Measurements from ENCODE around the gene KRTCAP2. TPM values are rescaled to one million over a fixed set of nuclear protein-coding genes. Genes with fewer than 3 reads are reported as not detected.

Gene KRTCAP2
- polyA plus RNA-seq, 1 donor (not counting 4 experiments of a cell fraction or from before 2014, with no cell fraction given): 127 TPM

DNA sequence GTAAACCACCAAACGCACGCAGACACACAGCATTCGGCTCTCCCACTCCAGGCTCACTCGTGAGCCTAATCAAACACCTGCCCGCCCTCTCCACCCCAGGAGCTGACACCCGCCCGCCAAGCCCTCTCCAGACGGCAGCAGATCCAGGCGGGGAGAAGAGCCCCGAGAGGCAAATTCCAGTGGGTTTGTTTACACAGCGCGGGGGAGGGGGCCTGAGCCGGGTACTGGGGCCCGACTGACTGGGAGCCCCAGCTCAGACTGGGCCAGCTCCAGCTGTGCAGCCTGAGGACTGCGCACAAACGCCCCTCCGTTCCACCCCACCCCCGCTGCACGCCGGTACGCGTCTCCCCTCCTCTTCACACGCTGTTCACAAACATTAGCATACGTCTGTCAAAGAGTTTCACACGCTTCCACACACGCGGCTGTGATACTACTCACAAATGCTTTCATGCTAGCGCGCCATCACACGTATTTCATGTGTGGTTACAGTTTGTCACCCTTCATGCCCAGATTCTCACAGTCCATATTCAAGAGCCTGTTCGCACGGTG is 46.5 kb downstream of the KRTCAP2 start:
- H3K9ac ChIP-seq (ENCODE audit: control insufficient read depth, extremely low read depth, insufficient read depth, low read length): peak overlapping the region; percentile 96
- no peaks in the 10 kb centered on the region for H3K9me3 ChIP-seq (ENCODE audit: control insufficient read depth, low read depth, low read length)
- peaks cover 5% of the 10 kb centered on the region for H3K9me1 ChIP-seq (ENCODE audit: control insufficient read depth, extremely low read depth, insufficient read depth, low read length)
- H2AFZ ChIP-seq (ENCODE audit: control insufficient read depth, low read length): peak overlapping the region; percentile 59
- peaks cover 35% of the 10 kb centered on the region for H3K79me2 ChIP-seq (ENCODE audit: control insufficient read depth, insufficient read depth, low read length)
- dilution Hi-C loops (cut with MboI; ENCODE audit: extremely low pct_ligation_motif_present, low sequenced_read_pairs): no loop called here
- no peak for TF ChIP-seq EZH2 (IDR thresholded peaks at IDR 0.05; ENCODE audit: low read length)
- TF ChIP-seq, protein P1, sequence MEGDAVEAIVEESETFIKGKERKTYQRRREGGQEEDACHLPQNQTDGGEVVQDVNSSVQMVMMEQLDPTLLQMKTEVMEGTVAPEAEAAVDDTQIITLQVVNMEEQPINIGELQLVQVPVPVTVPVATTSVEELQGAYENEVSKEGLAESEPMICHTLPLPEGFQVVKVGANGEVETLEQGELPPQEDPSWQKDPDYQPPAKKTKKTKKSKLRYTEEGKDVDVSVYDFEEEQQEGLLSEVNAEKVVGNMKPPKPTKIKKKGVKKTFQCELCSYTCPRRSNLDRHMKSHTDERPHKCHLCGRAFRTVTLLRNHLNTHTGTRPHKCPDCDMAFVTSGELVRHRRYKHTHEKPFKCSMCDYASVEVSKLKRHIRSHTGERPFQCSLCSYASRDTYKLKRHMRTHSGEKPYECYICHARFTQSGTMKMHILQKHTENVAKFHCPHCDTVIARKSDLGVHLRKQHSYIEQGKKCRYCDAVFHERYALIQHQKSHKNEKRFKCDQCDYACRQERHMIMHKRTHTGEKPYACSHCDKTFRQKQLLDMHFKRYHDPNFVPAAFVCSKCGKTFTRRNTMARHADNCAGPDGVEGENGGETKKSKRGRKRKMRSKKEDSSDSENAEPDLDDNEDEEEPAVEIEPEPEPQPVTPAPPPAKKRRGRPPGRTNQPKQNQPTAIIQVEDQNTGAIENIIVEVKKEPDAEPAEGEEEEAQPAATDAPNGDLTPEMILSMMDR (optimal IDR thresholded peaks at IDR 0.05 in 1 of 3, IDR thresholded peaks at IDR 0.05 in 1 of 3, conservative IDR thresholded peaks at IDR 0.05 in 1 of 3; ENCODE audit: extremely low read depth in 1 of 3, insufficient read depth in 2 of 3, low read length in 3 of 3): no peak
- no peak for DNase-seq (ENCODE audit: low read depth, low spot score)
- FAIRE-seq: peak; percentile 72
- H3K27ac ChIP-seq (ENCODE audit: control insufficient read depth, insufficient read depth, low read length): peak overlapping the region; percentile 84
- H3K4me1 ChIP-seq (ENCODE audit: control insufficient read depth, extremely low read depth, insufficient read depth, low read length): peaks cover 61% of the 10 kb centered on the region
- H3K27me3 ChIP-seq (ENCODE audit: control insufficient read depth, extremely low read depth, insufficient read depth, low read length): no peaks in the 10 kb centered on the region
- H3K4me2 ChIP-seq (ENCODE audit: control insufficient read depth, extremely low read depth, insufficient read depth, low read depth, low read length): peak overlapping the region; percentile 85
- H3K36me3 ChIP-seq (ENCODE audit: control insufficient read depth in 2 of 2, extremely low read depth in 1 of 2, insufficient read depth in 2 of 2, low read length in 2 of 2): peaks cover 5 to 12% of the 10 kb centered on the region in 2 experiments
- peak overlapping the region; percentile 76 to 94 (median 88) for H3K4me3 ChIP-seq (ENCODE audit: control insufficient read depth in 2 of 3, extremely low read depth in 1 of 3, insufficient read depth in 2 of 3, low read depth in 1 of 3, low read length in 3 of 3)
- no peaks in the 10 kb centered on the region for H4K20me1 ChIP-seq (ENCODE audit: control insufficient read depth, extremely low read depth, insufficient read depth, low read length)

DNA sequence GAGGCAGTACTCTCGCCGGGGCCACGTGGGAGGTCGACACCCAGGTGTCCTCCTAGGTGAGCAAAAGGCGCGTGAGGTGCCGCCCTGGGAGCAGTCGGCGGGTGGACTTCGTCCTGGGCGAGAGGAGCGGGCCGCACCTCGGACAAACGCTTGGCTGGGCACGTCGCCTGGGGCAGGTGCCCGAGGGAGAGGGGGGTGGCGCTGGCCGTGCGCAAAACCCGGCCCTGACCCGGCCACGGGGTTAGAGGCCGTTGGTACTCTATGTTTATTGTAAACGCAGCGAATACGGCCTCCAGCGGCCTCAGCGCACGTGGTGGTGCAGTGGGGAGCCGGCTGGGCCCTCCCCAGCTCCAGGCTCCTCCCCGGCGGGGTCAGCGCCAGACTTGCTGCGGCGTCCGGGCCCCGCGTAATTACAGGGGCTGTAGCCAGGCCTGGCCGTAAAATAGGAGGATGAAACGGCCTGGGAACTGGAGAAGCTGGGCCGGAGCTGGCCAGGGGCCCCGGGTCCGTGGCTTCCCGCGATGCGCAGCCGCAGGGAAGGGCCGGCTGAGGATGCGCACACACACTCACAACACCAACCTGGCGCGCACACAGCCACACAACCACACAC is 47.1 kb downstream of the KRTCAP2 start:
- Histone ChIP-seq H3K27ac (ENCODE audit: control insufficient read depth, insufficient read depth, low read length) (peak overlapping the region; percentile 84), H4K20me1 (ENCODE audit: control insufficient read depth, extremely low read depth, insufficient read depth, low read length) (no peaks in the 10 kb centered on the region), H3K79me2 (ENCODE audit: control insufficient read depth, insufficient read depth, low read length) (peaks cover 29% of the 10 kb centered on the region), H3K9me1 (ENCODE audit: control insufficient read depth, extremely low read depth, insufficient read depth, low read length) (peaks cover 3% of the 10 kb centered on the region), H3K4me2 (ENCODE audit: control insufficient read depth, extremely low read depth, insufficient read depth, low read depth, low read length) (peak overlapping the region; percentile 85), H2AFZ (ENCODE audit: control insufficient read depth, low read length) (peak overlapping the region; percentile 59), H3K9ac (ENCODE audit: control insufficient read depth, extremely low read depth, insufficient read depth, low read length) (peak overlapping the region; percentile 96), H3K4me3 (ENCODE audit: control insufficient read depth in 2 of 3, extremely low read depth in 1 of 3, insufficient read depth in 2 of 3, low read depth in 1 of 3, low read length in 3 of 3) (peak overlapping the region in 2 of 3 experiments; percentile 76 to 88), H3K36me3 (ENCODE audit: control insufficient read depth in 2 of 2, extremely low read depth in 1 of 2, insufficient read depth in 2 of 2, low read length in 2 of 2) (peaks cover 0 to 6% of the 10 kb centered on the region in 2 experiments), H3K9me3 (ENCODE audit: control insufficient read depth, low read depth, low read length) (no peaks in the 10 kb centered on the region), H3K4me1 (ENCODE audit: control insufficient read depth, extremely low read depth, insufficient read depth, low read length) (peaks cover 55% of the 10 kb centered on the region), H3K27me3 (ENCODE audit: control insufficient read depth, extremely low read depth, insufficient read depth, low read length) (no peaks in the 10 kb centered on the region)
- DNase-seq (ENCODE audit: low read depth, low spot score) (no peak), FAIRE-seq (no peak)
- TF ChIP-seq, protein P1 (optimal IDR thresholded peaks at IDR 0.05 in 1 of 3, IDR thresholded peaks at IDR 0.05 in 1 of 3, conservative IDR thresholded peaks at IDR 0.05 in 1 of 3; ENCODE audit: extremely low read depth in 1 of 3, insufficient read depth in 2 of 3, low read length in 3 of 3): no peak
- TF ChIP-seq EZH2 (IDR thresholded peaks at IDR 0.05; ENCODE audit: low read length): no peak
- dilution Hi-C loops (cut with MboI; ENCODE audit: extremely low pct_ligation_motif_present, low sequenced_read_pairs): no loop called here

Data from keratinocyte (primary cell).